Activated T-cell treated with anti-CD3 and anti-CD28 coated beads for 1 hour (primary cell): ENCODE results near the gene MTMR2.
"Not testable (repeated sequence)": the region's sequence is repeated elsewhere in the genome, so short reads cannot be mapped to it uniquely, and the experiment has no call there.

ENCODE experiments used
- DNase-seq: peaks from one replicate; pipeline ENCODE4 v3.0.0-alpha.2; 2020; ENCODE audit warnings: low read depth

MTMR2 gene

DNA sequence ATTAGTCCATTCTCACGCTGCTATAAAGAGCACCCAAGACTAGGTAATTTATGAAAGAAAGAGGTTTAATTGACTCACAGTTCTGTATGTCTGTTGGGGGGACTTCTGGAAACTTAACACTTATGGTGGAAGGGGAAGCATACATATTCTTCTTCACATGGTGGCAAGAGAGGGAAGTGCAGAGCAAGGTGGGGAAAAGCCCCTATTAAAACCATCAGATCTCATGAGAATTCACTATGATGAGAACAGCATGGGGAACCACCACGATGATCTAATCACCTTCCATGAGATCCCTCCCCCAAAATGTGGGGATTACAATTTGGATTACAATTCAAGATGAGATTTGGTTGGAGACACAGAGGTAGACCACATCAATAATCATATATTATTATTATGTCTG, 107.9 kb downstream of the MTMR2 start:
- no peak for DNase-seq

DNA sequence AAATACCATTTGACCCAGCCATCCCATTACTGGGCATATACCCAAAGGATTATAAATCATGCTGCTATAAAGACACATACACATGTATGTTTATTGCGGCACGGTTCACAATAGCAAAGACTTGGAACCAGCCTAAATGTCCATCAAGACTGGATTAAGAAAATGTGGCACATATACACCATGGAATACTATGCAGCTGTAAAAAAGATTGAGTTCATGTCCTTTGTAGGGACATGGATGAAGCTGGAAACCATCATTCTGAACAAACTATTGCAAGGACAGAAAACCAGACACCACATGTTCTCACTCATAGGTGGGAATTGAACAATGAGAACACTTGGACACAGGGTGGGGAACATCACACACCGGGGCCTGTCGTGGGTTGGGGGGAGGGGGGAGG, 112.9 kb downstream of the MTMR2 start:
- DNase-seq = not testable (repeated sequence)

DNA sequence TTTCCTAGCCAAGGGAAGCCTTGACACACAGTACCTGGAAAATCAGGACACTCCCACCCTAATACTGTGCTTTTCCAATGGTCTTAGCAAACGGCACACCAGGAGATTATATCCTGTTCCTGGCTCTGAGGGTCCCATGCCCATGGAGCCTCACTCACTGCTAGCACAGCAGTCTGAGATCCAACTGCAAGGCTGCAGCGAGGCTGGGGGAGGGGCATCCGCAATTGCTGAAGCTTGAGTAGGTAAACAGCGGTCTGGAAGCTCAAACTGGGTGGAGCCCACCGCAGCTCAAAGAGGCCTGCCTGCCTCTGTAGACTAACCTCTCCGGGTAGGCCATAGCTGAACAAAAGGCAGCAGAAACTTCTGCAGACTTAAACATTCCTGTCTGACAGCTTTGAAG, 117.4 kb downstream of the MTMR2 start:
- DNase-seq = not testable (repeated sequence)

DNA sequence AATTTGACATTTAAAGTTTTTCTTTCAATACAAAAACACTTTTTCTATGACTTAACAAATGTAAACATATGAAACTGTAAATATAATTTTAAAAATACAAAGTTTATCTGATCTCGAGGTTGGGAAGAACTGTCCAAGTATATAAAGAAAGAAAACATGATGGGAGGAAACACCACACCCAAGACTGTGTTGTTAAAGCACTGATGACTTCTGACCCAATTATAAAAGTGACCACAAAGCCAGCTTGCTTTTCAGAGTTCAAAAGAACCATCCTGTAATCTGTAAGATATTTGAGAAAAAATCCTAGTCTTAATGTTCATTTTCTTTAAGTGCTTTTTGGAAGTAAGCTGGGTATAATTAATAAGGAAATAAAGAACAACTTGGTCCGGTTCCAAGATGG, 118.0 kb downstream of the MTMR2 start:
- DNase-seq = no peak

DNA sequence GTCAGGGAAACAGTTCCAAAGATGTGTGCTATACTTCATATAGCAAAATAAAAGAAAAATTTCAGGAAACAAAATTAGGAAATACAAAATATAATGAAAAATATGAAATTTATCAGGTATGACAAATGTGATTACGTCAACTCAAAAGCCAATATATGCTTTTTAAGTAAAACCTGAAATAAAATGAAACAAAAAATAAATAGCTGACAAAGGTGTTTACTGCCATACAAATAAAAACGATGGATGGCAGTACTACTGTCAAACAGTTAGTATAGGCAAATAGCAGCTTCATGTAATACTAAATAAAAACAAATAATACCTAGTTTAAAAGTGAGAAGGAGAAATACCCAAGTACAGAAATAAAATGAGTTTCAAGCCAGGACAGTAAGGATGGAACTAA, 119.9 kb downstream of the MTMR2 start:
- no peak for DNase-seq

DNA sequence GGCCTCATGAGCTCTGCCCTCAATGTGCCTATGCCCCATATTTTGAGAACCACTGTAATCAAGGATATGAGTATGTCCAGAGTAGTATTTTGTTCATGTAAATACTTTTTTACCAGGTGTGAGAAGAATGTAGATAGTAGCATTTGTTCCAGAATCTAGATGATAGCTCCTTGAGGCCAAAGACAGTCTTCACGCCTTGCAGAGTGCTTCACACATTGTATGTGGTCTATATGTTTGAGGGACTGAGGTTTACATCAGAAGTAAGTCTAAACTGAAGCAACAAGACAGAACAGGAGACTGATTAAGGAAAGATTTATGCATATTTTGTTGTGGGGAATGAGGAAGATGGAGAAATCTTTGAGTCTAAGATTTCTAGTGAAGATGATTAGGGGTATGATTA, 121.1 kb downstream of the MTMR2 start:
- no peak for DNase-seq

DNA sequence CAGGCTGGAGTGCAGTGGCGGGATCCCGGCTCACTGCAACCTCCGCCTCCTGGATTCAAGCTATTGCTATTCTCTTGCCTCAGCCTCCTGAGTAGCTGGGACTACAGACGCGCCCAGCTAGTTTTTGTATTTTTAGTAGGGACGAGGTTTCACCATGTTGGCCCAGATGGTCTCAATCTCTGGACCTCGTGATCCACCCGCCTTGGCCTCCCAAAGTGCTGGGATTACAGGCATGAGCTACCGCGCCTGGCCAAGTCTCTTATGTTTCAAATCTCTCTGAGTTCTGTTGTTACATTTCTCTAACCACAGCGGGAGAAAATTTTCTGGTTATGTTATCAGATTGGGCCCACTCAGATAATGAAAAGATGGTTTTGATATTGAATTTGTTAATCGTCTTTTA, 123.5 kb downstream of the MTMR2 start:
- DNase-seq = no peak

DNA sequence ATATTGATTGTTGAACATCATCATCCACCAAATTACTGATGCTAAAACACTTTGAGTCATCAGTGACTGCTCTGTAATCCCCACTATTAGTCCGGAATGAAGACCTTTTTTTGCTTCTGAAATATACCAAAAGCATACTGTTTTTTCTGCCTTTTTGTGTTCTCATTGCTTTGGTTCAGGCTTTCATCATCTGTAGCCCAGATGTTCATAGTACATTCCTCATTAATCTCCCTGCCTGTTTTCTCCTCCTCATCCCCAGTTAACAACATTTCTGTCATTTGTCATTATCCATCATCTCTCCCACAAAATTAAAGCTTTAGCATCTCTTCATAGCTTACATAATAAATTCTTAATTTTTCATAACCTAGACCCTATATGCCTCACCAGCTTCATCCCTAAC, 124.4 kb downstream of the MTMR2 start:
- DNase-seq = no peak

DNA sequence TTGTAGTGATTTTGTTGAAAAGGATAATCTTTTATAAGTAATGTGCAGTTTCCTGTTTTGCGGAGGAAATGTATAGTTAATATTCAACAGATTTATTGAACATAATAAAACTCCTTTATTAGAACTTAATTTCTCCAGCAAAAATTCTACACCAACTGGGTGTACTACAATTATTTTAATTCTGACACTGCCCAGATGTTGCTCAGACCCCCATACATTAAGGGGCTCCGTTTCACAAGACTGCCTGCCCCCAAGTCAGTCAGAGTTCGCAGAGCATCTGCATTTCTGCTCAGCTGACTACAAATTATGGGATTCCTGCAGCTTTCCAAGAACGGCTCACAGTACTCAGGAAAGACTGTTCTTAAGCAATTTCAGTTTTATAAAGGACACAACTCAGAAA, 127.4 kb downstream of the MTMR2 start:
- no peak for DNase-seq

DNA sequence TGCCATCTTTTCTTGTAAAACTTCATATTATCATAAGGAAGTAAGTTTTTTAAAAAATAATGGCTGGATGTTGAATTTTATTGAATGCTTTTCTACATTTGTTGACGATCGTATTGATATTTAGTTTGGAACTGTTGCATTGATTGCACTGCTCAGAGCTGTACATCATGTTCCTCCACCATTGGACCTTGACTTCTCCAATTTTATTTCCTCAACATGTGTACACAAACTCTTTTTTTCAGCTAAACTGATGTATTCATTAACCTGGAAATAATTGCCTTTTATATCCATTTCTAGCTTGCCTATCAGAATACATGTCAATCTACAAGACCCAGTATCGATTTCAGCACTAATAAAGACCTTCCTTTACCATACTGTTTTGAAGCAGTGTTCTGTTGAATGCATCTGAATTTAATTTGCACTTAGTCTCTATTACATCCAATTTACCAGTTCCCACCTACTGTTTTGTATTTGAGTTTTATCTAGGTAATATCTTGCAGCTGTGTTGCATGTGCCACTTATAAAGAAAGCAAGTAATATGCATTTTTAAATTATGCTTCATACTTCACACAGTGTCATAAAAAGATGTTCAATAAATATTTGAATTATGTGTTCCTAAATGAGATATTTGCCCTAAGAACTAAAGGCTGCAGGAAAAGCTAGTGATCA, 128.1 kb downstream of the MTMR2 start:
- no peak for DNase-seq

DNA sequence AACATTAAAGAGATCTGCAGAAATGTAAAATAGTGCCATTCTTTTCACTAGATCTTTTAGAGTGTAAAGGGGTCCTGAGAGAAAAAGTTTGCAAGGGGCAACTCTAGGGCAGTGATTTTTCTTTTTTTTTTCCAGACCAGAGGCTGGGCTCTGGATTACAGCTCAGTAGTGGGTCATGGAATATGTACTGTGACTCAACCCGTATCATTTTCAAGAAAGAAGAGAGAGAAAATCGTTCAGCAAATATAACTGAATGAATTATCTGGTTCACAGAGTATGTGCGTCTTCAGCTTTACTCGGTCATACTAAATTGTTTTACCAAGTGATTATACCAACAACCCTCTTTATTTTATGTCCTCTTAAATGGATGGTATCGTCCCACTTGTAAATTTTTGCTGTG, 129.8 kb downstream of the MTMR2 start:
- no peak for DNase-seq

DNA sequence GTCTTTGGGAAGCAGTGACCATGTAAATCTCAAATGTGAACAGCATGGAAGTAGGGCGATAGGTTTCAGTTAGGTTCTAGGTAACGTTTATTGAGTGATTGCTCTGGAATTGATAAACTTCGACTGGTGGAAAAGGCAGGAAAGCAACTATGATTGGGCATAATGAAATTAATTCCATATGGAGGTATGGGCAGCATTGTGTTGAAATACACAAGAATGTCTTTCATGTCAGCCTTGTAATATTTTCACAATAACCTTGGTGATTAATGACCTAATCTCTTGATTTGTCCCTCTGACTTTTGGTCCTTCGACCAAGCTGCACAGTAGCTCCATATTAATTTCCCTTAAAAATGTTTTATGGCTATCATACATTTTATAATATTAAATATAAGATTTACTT, 130.8 kb downstream of the MTMR2 start:
- no peak for DNase-seq

DNA sequence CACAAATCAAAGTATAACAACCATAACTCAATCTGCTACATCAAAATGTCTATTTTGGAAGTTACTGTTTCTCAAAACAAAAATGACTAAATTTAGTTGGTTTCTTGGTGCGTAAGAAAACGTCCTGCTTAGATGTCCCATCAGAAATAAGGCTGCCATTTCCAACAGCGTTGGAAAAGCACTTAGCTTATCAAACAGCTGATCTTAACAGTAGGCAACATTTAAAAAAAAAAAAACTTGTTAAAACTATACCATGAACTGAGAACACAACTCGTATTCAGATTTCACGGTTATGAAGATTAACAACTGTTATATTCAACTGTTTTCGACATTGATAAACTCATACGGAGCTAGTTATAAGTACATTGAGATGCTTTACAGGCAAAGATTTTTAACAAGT, 131.2 kb downstream of the MTMR2 start:
- no peak for DNase-seq

DNA sequence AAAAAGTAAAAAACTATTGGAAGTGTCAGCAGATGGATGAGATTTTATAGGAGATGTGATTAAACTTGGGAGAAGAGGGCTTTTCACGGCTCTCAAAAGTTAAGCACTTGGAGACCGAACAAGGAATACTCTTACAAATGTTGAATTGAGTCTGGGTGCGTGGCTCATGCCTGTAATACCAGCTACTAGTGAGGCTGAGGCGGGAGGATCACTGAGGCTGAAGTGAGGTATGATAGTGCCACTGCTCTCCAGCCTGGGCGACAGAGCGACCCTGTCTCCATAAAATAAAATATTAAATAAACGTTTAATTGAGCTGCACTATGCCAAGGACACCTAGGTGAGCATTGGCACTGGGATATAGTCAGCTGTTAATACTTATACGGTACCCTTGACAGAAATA, 131.7 kb downstream of the MTMR2 start:
- no peak for DNase-seq

DNA sequence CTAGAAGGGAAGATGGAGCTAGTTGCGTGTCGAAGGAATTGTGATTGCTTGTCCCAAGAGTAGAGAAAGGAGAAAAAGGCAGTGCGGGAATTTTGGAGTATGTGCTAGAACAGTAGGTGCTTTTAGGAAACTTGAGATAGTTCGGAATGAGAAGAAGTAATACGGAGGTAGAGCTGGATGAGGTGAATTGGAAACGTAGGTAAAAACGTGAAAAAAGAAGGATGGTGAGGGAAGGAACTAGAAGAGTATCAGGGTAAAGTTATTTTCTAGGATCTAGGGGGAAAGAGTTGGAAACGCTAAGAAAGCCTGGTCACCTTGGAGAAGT, 132.2 kb downstream of the MTMR2 start:
- no peak for DNase-seq

DNA sequence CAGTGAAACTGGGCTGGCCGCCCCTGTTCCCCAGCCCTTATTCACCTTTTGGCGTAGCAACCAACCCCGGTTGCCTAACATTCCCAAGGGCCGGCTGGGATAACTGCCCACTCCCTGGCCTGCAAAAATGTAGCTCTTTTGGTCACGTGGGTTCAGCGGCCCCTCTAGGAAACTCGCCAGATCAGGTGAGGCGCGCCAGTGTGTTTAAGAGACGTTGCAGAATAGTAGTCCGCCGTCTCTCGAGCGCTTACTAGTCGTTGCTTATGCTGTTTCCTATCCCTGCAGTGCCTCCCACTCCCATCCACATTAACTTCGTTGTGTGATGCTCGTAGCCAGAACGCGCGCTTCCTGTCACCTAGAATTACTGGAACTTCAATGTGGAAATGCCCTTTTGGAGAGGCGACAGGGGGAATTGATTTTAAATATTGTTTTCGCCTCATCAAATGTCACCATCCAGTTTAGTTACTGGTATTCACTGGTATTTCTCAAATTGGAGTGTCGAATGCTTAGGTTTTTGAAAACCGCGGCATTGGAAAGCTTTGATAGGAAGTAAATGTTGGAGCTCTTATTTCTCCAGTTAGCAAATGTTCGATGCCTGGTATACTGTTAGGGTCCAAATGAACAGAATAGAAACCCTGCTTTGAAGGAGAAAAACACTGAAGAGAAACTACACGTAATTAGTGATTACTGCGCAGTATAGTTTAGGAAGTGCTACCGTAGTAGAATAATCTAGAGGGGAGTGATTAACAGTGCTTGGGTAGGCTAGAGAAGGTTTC, 132.8 kb downstream of the MTMR2 start:
- peak; percentile 33 for DNase-seq

DNA sequence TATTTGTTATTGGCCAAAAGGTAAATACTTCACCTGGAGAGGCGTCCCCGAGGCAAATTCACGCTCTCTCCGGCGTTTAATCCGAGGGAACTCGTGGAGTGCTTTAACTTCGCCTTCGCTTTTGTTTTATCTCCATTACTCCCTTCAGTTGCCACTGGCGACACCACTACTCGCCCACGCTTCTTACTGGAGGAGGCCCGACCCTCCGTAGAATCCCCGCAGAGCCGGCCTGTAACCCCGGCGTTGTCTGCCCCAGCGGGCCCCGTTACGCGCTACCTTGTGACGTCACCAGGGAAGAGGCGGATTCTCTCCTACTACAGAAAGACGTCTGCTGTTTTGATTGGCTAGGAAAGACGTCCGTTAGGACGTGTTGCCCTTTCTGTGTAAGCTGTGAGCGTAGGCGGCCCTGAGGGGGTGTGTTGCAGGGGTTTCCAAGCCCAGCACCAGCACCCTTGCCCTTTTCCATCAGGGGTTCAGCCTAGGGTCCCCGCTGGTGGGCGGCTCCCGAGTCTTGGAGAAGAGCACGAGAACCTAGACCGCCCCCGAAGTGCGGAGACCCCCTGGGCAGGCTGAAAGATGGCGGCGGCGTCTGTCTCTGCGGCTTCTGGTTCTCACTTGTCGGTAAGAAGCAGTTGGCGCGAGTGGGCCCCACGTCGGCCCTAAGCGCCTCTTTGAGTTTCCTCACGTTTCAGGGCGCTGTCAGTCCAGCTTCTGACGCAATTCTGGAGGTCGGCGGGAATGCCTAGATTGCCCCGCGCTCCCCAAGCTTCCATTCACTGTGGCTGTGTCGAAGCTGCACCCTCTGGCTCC, 133.6 kb downstream of the MTMR2 start, which contains the start of gene CEP57:
TSS of gene CEP57 (plus strand) at position 376 of the 810 bp plus-strand sequence. CDS start at position 577, 201 bp downstream.
- peak; percentile 87 for DNase-seq

DNA sequence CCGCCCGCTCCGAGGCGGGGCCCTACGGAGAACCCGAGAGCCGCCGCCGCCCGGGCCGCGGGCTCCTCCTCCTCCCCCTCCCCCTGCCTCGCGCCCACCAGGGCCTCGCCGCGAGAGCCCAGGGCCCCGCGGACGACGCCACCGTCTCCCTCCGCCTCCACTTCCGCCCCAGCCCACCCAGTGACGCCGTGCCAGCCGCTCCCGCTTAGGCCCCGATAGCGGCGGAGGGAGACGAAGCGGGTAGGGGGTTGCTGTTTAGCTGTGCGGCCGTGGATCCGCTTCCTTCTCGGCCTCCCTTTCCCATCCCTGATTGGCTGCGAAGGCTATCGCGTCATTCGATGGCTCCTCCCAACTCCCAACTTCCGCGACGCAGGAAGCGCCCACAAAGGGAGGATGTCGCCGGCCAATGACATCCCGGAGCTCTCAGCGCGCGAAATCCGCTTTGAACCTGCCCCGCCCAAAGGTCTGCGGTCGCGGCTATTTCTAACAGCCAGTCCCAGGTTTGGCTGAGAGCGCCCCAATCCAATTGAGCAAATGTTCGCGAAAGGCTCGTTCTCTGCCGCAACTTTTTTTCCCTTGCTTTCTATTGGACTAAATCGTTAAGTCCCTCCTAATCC, 134.3 kb downstream of the MTMR2 start, which contains the start of gene FAM76B:
TSS of gene FAM76B (minus strand) at position 277 of the 617 bp plus-strand sequence. CDS start 304 bp downstream, outside the sequence.
- DNase-seq = peak; percentile 90

DNA sequence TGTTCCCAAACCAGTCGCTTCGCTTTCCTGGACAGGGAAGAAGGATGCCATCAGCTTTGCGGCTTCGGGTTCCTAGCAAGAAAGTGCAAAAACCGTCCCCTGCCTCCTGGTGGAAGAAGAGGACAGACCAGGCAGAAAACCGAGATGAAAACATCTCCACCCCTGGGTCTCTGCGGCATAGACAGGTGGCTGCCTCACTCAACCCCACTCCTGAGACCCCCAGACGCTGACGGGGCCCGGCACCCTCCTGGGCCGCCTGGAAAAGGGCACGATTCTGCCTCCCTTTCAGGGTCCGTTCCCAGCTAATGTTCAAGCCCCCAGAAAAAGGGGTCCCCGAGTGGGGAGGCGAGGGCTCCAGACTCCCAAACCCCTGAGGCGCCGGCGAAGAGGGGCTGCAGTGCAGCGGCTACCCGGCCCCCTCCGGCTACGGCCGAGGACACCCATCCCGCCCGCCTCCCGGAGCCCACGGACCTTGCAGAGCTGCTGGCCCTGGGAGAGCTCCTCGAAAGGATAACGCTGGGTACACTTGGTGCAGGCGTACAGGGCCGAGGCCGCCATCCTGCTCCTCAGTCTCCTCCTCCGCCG, 134.9 kb downstream of the MTMR2 start:
- peak; percentile 12 for DNase-seq
